HCT116 (cell line): Measurements from ENCODE around the gene ELP1. TPM values are rescaled to one million over a fixed set of nuclear protein-coding genes. Genes with fewer than 3 reads are reported as not detected.

Experiments
- ATAC-seq: fragments of 200-7000 bp; cut with Tn5 transposase; 2 replicates; pipeline ENCODE4 v1.9.1; 2020; ENCODE audit warnings: mild to moderate bottlenecking, moderate library complexity
- BruUV-seq: library from RNA; stranded (reverse); fragments of 400-500 nt; replicated peaks from 2 replicates; lab custom pipeline; 2021; lab: Mats Ljungman, UMichigan
- CTCF ChIA-PET: fragments of 300-600 bp; sonication (Branson Sonifier 250); formaldehyde crosslinking; loops from one replicate; lab custom pipeline; 2021; ENCODE audit warnings: antibody characterized with exemption; lab: Charles Lee
- POLR2A ChIA-PET: fragments of 300-600, 350-600 bp; sonication (Branson Sonifier 250); formaldehyde crosslinking; loops from one replicate; lab custom pipeline; 2021; ENCODE audit warnings: antibody characterized with exemption; lab: Charles Lee
- RAD21 ChIA-PET, 2 experiments: fragments of 300-600 bp; sonication (Branson Sonifier 250); formaldehyde crosslinking; loops; one replicate each; lab custom pipeline; 2023; ENCODE audit warnings: low total read pairs in 2 of 2; ENCODE audit not compliant: uncharacterized antibody in 2 of 2, unreplicated experiment in 2 of 2, low non-redundant PET in 1 of 2; lab: Charles Lee
- DNase-seq: peaks from one replicate; pipeline ENCODE4 v3.0.0-alpha.2; 2010; ENCODE audit warnings: low read depth, low spot score
- H2AFZ ChIP-seq: fragments of 200-600 bp; shearing (Covaris generic), sonication (generic); 2 replicates; pipeline ENCODE4 v1.6.1; 2017; ENCODE audit warnings: low read depth, mixed run types, mixed read lengths, antibody characterized with exemption, low read length; ENCODE audit not compliant: poor library complexity, severe bottlenecking
- H3K27ac ChIP-seq: 2 replicates; pipeline ENCODE4 v1.5.1; 2012; ENCODE audit warnings: low read depth, low read length
- H3K27me3 ChIP-seq: fragments of 200-600 bp; sonication (generic); 2 replicates; pipeline ENCODE4 v1.6.1; 2016; ENCODE audit warnings: mixed run types, low read length, mixed read lengths; ENCODE audit not compliant: insufficient read depth
- H3K36me3 ChIP-seq, 2 experiments: fragments of 200-500 bp in 1 of 2; fragments of 200-600 bp in 1 of 2; sonication (Bioruptor generic) in 1 of 2; sonication (generic) in 1 of 2; 2 replicates each; pipeline versions ENCODE4 v1.5.1 to v1.6.1; 2014 to 2016; ENCODE audit warnings: low read length in 2 of 2, inconsistent platforms in 1 of 2, mixed read lengths in 1 of 2, mixed run types in 1 of 2; ENCODE audit not compliant: insufficient read depth in 2 of 2, control insufficient read depth in 1 of 2
- H3K4me1 ChIP-seq, 2 experiments: fragments of 200-600 bp in 1 of 2; sonication (generic) in 1 of 2; 2 replicates each; pipeline versions ENCODE4 v1.5.1 to v1.6.1; 2012 to 2017; ENCODE audit warnings: low read length in 2 of 2, inconsistent platforms in 1 of 2, mild to moderate bottlenecking in 1 of 2, mixed read lengths in 1 of 2, mixed run types in 1 of 2, moderate library complexity in 1 of 2; ENCODE audit not compliant: insufficient read depth in 2 of 2, control insufficient read depth in 1 of 2
- H3K4me2 ChIP-seq: fragments of 200-600 bp; sonication (generic); 2 replicates; pipeline ENCODE4 v1.6.1; 2017; ENCODE audit warnings: mixed run types, low read length, mixed read lengths
- H3K4me3 ChIP-seq, 2 experiments: fragments of 200-600 bp in 1 of 2; sonication (generic) in 1 of 2; replicated peaks in 1 of 2; 2 replicates each; pipeline ENCODE4 v1.5.1; 2011 to 2016; ENCODE audit warnings: low read length in 2 of 2, control low read depth in 1 of 2, low read depth in 1 of 2, mild to moderate bottlenecking in 1 of 2, mixed read lengths in 1 of 2, mixed run types in 1 of 2
- H3K79me2 ChIP-seq: fragments of 200-600 bp; sonication (generic); 2 replicates; pipeline ENCODE4 v1.6.1; 2017; ENCODE audit warnings: mild to moderate bottlenecking, mixed run types, low read length, moderate library complexity, mixed read lengths; ENCODE audit not compliant: insufficient read depth
- H3K9ac ChIP-seq: fragments of 200-600 bp; sonication (generic); 2 replicates; pipeline ENCODE4 v1.6.1; 2016; ENCODE audit warnings: low read length, mixed read lengths
- H3K9me2 ChIP-seq: fragments of 200-600 bp; sonication (generic), shearing (Covaris generic); 2 replicates; pipeline ENCODE4 v1.6.1; 2017; ENCODE audit warnings: mixed run types, mild to moderate bottlenecking, moderate library complexity; ENCODE audit not compliant: insufficient read depth
- H3K9me3 ChIP-seq, 2 experiments: fragments of 200-500 bp in 1 of 2; fragments of 200-600 bp in 1 of 2; sonication (Bioruptor generic) in 1 of 2; sonication (generic) in 1 of 2; 2 replicates each; pipeline ENCODE4 v1.6.1; 2014 to 2017; ENCODE audit warnings: low read length in 2 of 2, mixed read lengths in 2 of 2, inconsistent platforms in 1 of 2, low read depth in 1 of 2, mild to moderate bottlenecking in 1 of 2, mixed run types in 1 of 2, moderate library complexity in 1 of 2; ENCODE audit not compliant: control insufficient read depth in 1 of 2, insufficient read depth in 1 of 2
- H4K20me1 ChIP-seq: fragments of 200-600 bp; sonication (generic), shearing (Covaris generic); 2 replicates; pipeline ENCODE4 v1.6.1; 2017; ENCODE audit warnings: mixed run types, mild to moderate bottlenecking, moderate library complexity; ENCODE audit not compliant: insufficient read depth
- CBX3 ChIP-seq: IDR thresholded peaks from 2 replicates; pipeline ENCODE4 v1.6.1; 2012; ENCODE audit warnings: low read depth
- CEBPB ChIP-seq: IDR thresholded peaks from 2 replicates; pipeline ENCODE4 v1.6.1; 2012; ENCODE audit warnings: low read depth
- EGR1 ChIP-seq: IDR thresholded peaks from 2 replicates; pipeline ENCODE4 v1.6.1; 2012; ENCODE audit warnings: low read depth
- ELF1 ChIP-seq: IDR thresholded peaks from 2 replicates; pipeline ENCODE4 v1.6.1; 2012; ENCODE audit warnings: low read depth, borderline replicate concordance
- EZH2phosphoT487 ChIP-seq: fragments of 200-600 bp; IDR thresholded peaks from 2 replicates; pipeline ENCODE4 v1.6.1; 2018; ENCODE audit warnings: antibody characterized with exemption, borderline replicate concordance
- FOSL1 ChIP-seq: IDR thresholded peaks from 2 replicates; pipeline ENCODE4 v1.6.1; 2012; ENCODE audit warnings: low read depth
- JUND ChIP-seq: IDR thresholded peaks from 2 replicates; pipeline ENCODE4 v1.6.1; 2012
- MAX ChIP-seq: IDR thresholded peaks from 2 replicates; pipeline ENCODE4 v1.6.1; 2012
- POLR2AphosphoS5 ChIP-seq: IDR thresholded peaks from 2 replicates; pipeline ENCODE4 v1.6.1; 2011; ENCODE audit warnings: mild to moderate bottlenecking, low read depth, low read length, moderate library complexity
- RAD21 ChIP-seq: IDR thresholded peaks from 2 replicates; pipeline ENCODE4 v1.6.1; 2012; ENCODE audit warnings: low read depth, mild to moderate bottlenecking
- SP1 ChIP-seq: IDR thresholded peaks from 2 replicates; pipeline ENCODE4 v1.6.1; 2012; ENCODE audit warnings: low read depth
- SRF ChIP-seq: IDR thresholded peaks from 2 replicates; pipeline ENCODE4 v1.6.1; 2012; ENCODE audit warnings: low read depth
- TCF7L2 ChIP-seq: IDR thresholded peaks from 2 replicates; pipeline ENCODE4 v1.7.0; 2011; ENCODE audit warnings: borderline replicate concordance, inconsistent platforms; ENCODE audit not compliant: insufficient read depth, insufficient read length; ENCODE audit errors: extremely low read depth
- YY1 ChIP-seq: IDR thresholded peaks from 2 replicates; pipeline ENCODE4 v1.6.1; 2011; ENCODE audit warnings: low read length, low read depth, moderate library complexity, mild to moderate bottlenecking; ENCODE audit not compliant: insufficient replicate concordance; ENCODE audit errors: extremely low read depth
- ZBTB33 ChIP-seq: IDR thresholded peaks from 2 replicates; pipeline ENCODE4 v1.6.1; 2011; ENCODE audit warnings: mild to moderate bottlenecking, low read length, moderate library complexity; ENCODE audit not compliant: insufficient replicate concordance; ENCODE audit errors: extremely low read depth
- intact Hi-C: fragments of 100-400 bp; cut with micrococcal nuclease; formaldehyde crosslinking; loops from 2 replicates; pipeline ENCODE4 v1.10.0; 2022
- total RNA-seq: library from RNA; stranded (reverse); gene quantifications from one replicate; pipeline ENCODE4 v1.2.1, GENCODE V29; 2021; ENCODE audit not compliant: unreplicated experiment

Gene ELP1
- total RNA-seq, 1 experiment from 2014 or later, result 28.8 TPM

- DNase-seq (no peak), ATAC-seq (no peak)
- no peaks in the 10 kb centered on the region for H4K20me1 ChIP-seq
- TF ChIP-seq EZH2phosphoT487 (no peak), RAD21 (no peak), MAX (no peak), SP1 (no peak), YY1 (no peak), ELF1 (no peak)
- H3K27me3 ChIP-seq, result no peaks in the 10 kb centered on the region
- no peaks in the 10 kb centered on the region for H3K79me2 ChIP-seq
- no TSS peak for BruUV-seq
- H3K4me2 ChIP-seq, result no peak overlapping the region
- no peaks in the 10 kb centered on the region for H3K9me2 ChIP-seq
- H3K27ac ChIP-seq, result no peak overlapping the region
- ChIA-PET RAD21 (no interaction called here), POLR2A (no interaction called here), CTCF (no interaction called here)
- H2AFZ ChIP-seq, result no peak overlapping the region
- H3K4me1 ChIP-seq, result peaks cover 0 to 6% of the 10 kb centered on the region in 2 experiments; a peak in 1 of 4 replicates
- H3K4me3 ChIP-seq, result no peak overlapping the region
- H3K9me3 ChIP-seq, result no peaks in the 10 kb centered on the region
- no peak overlapping the region for H3K9ac ChIP-seq
- intact Hi-C loops, result no loop called here
- no peaks in the 10 kb centered on the region for H3K36me3 ChIP-seq
Measured at GRCh38 chr9:108832179-108832500, 101.8 kb downstream of the ELP1 start.

- Histone ChIP-seq H3K27me3 (no peaks in the 10 kb centered on the region), H3K36me3 (no peaks in the 10 kb centered on the region), H3K27ac (no peak overlapping the region), H3K9me2 (no peaks in the 10 kb centered on the region), H3K4me1 (peaks cover 0 to 6% of the 10 kb centered on the region in 2 experiments; a peak in 1 of 4 replicates), H3K4me2 (no peak overlapping the region), H3K79me2 (no peaks in the 10 kb centered on the region), H3K9me3 (no peaks in the 10 kb centered on the region), H2AFZ (no peak overlapping the region), H3K9ac (no peak overlapping the region), H3K4me3 (no peak overlapping the region), H4K20me1 (no peaks in the 10 kb centered on the region)
- ChIA-PET POLR2A (interaction anchor here (0.7 kb wide), 1 partner anchor 312 kb away, joined by 3 read pairs; no protein-coding TSS in a partner anchor), RAD21 (no interaction called here), CTCF (no interaction called here)
- intact Hi-C loops, result no loop called here
- DNase-seq (no peak), ATAC-seq (peak; percentile 34; the same call in 1 of the 2 replicates)
- BruUV-seq, result no TSS peak
- TF ChIP-seq CEBPB (no peak), SRF (no peak), EZH2phosphoT487 (no peak), TCF7L2 (no peak), MAX (no peak), YY1 (no peak), RAD21 (no peak), FOSL1 (no peak), CBX3 (no peak), EGR1 (no peak), JUND (no peak), ZBTB33 (no peak), POLR2AphosphoS5 (no peak)
Measured at GRCh38 chr9:108831496-108832178, 102.3 kb downstream of the ELP1 start.
